Right atrium auricular region (tissue), 2 donors: Measurements from ENCODE around the gene SORBS2. TPM values are rescaled to one million over a fixed set of nuclear protein-coding genes. Genes with fewer than 3 reads are reported as not detected.

Experiments used
- DNase-seq: peaks from one replicate; pipeline ENCODE4 v3.0.0-alpha.2; 2019; ENCODE audit warnings: low spot score
- H3K27ac ChIP-seq, 2 donors: fragments of 200-600 bp; sonication (generic); 1 replicate in 1 of 2; 2 replicates in 1 of 2; pipeline ENCODE4 v1.5.1; 2016 to 2019
- H3K27me3 ChIP-seq, 2 donors: fragments of 200-600 bp; sonication (generic); one replicate each; pipeline versions ENCODE4 v1.5.1 to v1.6.0; 2017 to 2019
- H3K36me3 ChIP-seq: fragments of 200-600 bp; sonication (generic); one replicate; pipeline ENCODE4 v1.5.1; 2016
- H3K4me1 ChIP-seq, 2 donors: fragments of 200-600 bp; sonication (generic); one replicate each; pipeline versions ENCODE4 v1.5.1 to v1.6.0; 2017 to 2019
- H3K4me3 ChIP-seq, 2 donors: fragments of 200-600 bp; sonication (generic); 1 replicate in 1 of 2; 2 replicates in 1 of 2; pipeline ENCODE4 v1.5.1; 2017 to 2019; ENCODE audit warnings: mild to moderate bottlenecking in 1 of 2, moderate library complexity in 1 of 2
- H3K9me3 ChIP-seq, 2 donors: fragments of 200-600 bp; sonication (generic); one replicate each; pipeline ENCODE4 v1.5.1; 2019
- CTCF ChIP-seq, 2 donors: fragments of 200-600 bp; sonication (generic); IDR thresholded peaks; one replicate each; pipeline ENCODE4 v1.5.1; 2019; ENCODE audit warnings: antibody characterized with exemption in 2 of 2
- total RNA-seq, 2 donors: library from RNA; depleted of rRNA; stranded (reverse); fragments of >200 nt; gene quantifications; one replicate each; pipeline ENCODE4 v1.1.0, GENCODE V29; 2016

The SORBS2 gene
- total RNA-seq, 2 donors from 2014 or later: 530 to 741 TPM

- H3K27ac ChIP-seq: peak overlapping the region; percentile 44 to 47
- H3K4me3 ChIP-seq: no peak overlapping the region
- peaks cover 0 to 88% of the 10 kb centered on the region in 2 donors for H3K4me1 ChIP-seq
Measured at GRCh38 chr4:185740471-185740873, 71.5 kb downstream of the SORBS2 start.

GRCh38 chr4:185738820-185739219, 73.2 kb downstream of the SORBS2 start:
- Histone ChIP-seq H3K4me3 (peak overlapping the region in 1 of 2 donors; percentile 4), H3K4me1 (peaks cover 0 to 88% of the 10 kb centered on the region in 2 donors), H3K36me3 (peaks cover 1% of the 10 kb centered on the region), H3K27me3 (no peaks in the 10 kb centered on the region), H3K27ac (peak overlapping the region; percentile 63 to 65), H3K9me3 (no peaks in the 10 kb centered on the region)
- no peak for TF ChIP-seq CTCF (IDR thresholded peaks at IDR 0.05)
- no peak for DNase-seq

More at GRCh38 chr4:185740471-185740873, 71.5 kb downstream of the SORBS2 start:
- TF ChIP-seq CTCF (IDR thresholded peaks at IDR 0.05): no peak
- Histone ChIP-seq H3K27me3 (no peaks in the 10 kb centered on the region), H3K36me3 (no peaks in the 10 kb centered on the region), H3K9me3 (no peaks in the 10 kb centered on the region)
- DNase-seq: no peak

GRCh38 chr4:185738038-185738552, 73.9 kb downstream of the SORBS2 start:
- Histone ChIP-seq H3K4me3 (peak overlapping the region; percentile 10 to 12), H3K36me3 (peaks cover 9% of the 10 kb centered on the region), H3K27me3 (no peaks in the 10 kb centered on the region), H3K4me1 (peaks cover 0 to 81% of the 10 kb centered on the region in 2 donors), H3K27ac (peak overlapping the region; percentile 63 to 65), H3K9me3 (no peaks in the 10 kb centered on the region)
- TF ChIP-seq CTCF (IDR thresholded peaks at IDR 0.05): no peak
- no peak for DNase-seq

GRCh38 chr4:185737489-185738037, 74.4 kb downstream of the SORBS2 start:
- no peak for DNase-seq
- no peak for TF ChIP-seq CTCF (IDR thresholded peaks at IDR 0.05)
- Histone ChIP-seq H3K36me3 (peaks cover 14% of the 10 kb centered on the region), H3K4me3 (peak overlapping the region; percentile 10 to 12), H3K27me3 (no peaks in the 10 kb centered on the region), H3K4me1 (peaks cover 0 to 76% of the 10 kb centered on the region in 2 donors), H3K9me3 (no peaks in the 10 kb centered on the region), H3K27ac (peak overlapping the region; percentile 63 to 65)

GRCh38 chr4:185736882-185737281, 75.1 kb downstream of the SORBS2 start:
- peaks cover 0 to 69% of the 10 kb centered on the region in 2 donors for H3K4me1 ChIP-seq

More at GRCh38 chr4:185736882-185737281, 75.1 kb downstream of the SORBS2 start:
- DNase-seq: no peak
- H3K36me3 ChIP-seq: peaks cover 16% of the 10 kb centered on the region
- H3K27ac ChIP-seq: peak overlapping the region; percentile 63 to 65
- H3K4me3 ChIP-seq: no peak overlapping the region
- no peaks in the 10 kb centered on the region for H3K27me3 ChIP-seq
- no peak for TF ChIP-seq CTCF (IDR thresholded peaks at IDR 0.05)
- no peaks in the 10 kb centered on the region for H3K9me3 ChIP-seq
